ENCODE measurements around the gene KLHL25. TPM values are rescaled to one million over a fixed set of nuclear protein-coding genes. Genes with fewer than 3 reads are reported as not detected.
A peak's percentile ranks its signal among the peaks of the same experiment; 100 is the strongest.

The KLHL25 gene
- total RNA-seq, 1 donor from 2014 or later = 4.7 TPM

DNA sequence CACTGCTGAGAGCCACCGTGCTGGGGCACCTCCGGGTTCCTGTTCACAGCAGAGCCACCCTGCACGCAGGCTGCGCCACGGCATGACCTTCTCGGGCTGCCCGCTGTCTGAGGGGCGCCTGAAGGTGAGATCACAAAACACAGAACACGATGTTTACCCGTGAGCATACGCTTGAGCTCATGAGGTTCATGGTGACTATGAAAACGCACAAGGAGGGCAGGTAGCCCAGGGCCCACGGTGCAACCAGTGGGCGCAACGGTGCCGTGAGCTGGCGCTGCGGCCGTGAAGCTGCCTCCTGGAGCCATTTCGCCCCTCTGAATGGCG, 36.1 kb downstream of the KLHL25 start:
- intact Hi-C loops (cut with DNase I) = no loop called here
- DNase-seq (peak; percentile 40), ATAC-seq (no peak)
- H3K27me3 ChIP-seq = no peaks in the 10 kb centered on the region
- no peak overlapping the region for H3K27ac ChIP-seq
- no peak overlapping the region for H3K4me3 ChIP-seq
- H3K9me3 ChIP-seq = no peaks in the 10 kb centered on the region
- no peaks in the 10 kb centered on the region for H3K36me3 ChIP-seq
- H3K4me1 ChIP-seq = peaks cover 7% of the 10 kb centered on the region
- TF ChIP-seq, protein P1, sequence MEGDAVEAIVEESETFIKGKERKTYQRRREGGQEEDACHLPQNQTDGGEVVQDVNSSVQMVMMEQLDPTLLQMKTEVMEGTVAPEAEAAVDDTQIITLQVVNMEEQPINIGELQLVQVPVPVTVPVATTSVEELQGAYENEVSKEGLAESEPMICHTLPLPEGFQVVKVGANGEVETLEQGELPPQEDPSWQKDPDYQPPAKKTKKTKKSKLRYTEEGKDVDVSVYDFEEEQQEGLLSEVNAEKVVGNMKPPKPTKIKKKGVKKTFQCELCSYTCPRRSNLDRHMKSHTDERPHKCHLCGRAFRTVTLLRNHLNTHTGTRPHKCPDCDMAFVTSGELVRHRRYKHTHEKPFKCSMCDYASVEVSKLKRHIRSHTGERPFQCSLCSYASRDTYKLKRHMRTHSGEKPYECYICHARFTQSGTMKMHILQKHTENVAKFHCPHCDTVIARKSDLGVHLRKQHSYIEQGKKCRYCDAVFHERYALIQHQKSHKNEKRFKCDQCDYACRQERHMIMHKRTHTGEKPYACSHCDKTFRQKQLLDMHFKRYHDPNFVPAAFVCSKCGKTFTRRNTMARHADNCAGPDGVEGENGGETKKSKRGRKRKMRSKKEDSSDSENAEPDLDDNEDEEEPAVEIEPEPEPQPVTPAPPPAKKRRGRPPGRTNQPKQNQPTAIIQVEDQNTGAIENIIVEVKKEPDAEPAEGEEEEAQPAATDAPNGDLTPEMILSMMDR (IDR thresholded peaks at IDR 0.05) = no peak

GRCh38 chr15:85757939-85758654, 36.6 kb downstream of the KLHL25 start:
- no peak overlapping the region for H3K27ac ChIP-seq

GRCh38 chr15:85757073-85757938, 37.4 kb downstream of the KLHL25 start:
- TF ChIP-seq, protein P1 (IDR thresholded peaks at IDR 0.05) = no peak
- intact Hi-C loops (cut with DNase I) = no loop called here
- Histone ChIP-seq H3K9me3 (no peaks in the 10 kb centered on the region), H3K27ac (no peak overlapping the region), H3K27me3 (no peaks in the 10 kb centered on the region), H3K4me1 (peaks cover 7% of the 10 kb centered on the region), H3K4me3 (no peak overlapping the region), H3K36me3 (no peaks in the 10 kb centered on the region)
- DNase-seq (peak; percentile 50), ATAC-seq (no peak)

More at GRCh38 chr15:85757939-85758654, 36.6 kb downstream of the KLHL25 start:
- ATAC-seq (no peak), DNase-seq (peak; percentile 57)
- H3K4me1 ChIP-seq = peaks cover 7% of the 10 kb centered on the region
- intact Hi-C loops (cut with DNase I) = no loop called here
- H3K4me3 ChIP-seq = no peak overlapping the region
- H3K9me3 ChIP-seq = no peaks in the 10 kb centered on the region
- H3K36me3 ChIP-seq = no peaks in the 10 kb centered on the region
- TF ChIP-seq, protein P1 (IDR thresholded peaks at IDR 0.05) = no peak
- H3K27me3 ChIP-seq = no peaks in the 10 kb centered on the region

DNA sequence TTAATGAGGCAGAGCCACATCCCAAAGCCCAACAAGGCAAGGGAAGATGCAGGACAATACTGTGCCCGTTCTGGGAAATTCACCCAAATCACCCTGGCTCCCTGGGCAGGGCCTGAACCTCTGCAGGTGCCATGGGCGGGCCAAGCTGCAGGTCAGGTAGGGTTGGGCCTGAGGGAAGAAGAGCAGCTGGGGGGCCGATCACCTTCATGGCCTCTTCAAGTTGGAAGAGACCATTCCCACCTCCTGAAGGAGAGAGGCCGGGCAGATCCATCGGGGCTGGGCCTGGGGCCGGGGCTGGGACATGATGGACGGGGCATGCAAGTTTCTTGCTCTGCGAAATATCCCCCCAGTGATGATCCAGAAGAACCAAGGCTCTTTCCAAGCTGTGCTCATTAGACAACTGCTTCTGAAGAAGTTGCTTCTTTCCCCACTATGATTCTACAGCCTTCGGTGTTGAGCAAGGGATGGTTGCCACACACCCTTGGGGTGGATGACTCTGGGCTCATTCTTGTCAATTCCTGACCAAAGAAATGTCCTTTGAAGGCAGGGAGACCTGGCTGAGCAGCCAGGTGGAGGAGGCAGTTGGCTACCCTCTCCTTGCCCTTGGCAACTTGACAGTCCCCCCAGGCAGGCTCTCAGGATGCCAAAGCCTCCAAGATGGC, 38.2 kb downstream of the KLHL25 start:
- Histone ChIP-seq H3K4me1 (peaks cover 7% of the 10 kb centered on the region), H3K27ac (no peak overlapping the region), H3K36me3 (no peaks in the 10 kb centered on the region), H3K9me3 (no peaks in the 10 kb centered on the region), H3K4me3 (no peak overlapping the region), H3K27me3 (no peaks in the 10 kb centered on the region)
- no peak for ATAC-seq
- intact Hi-C loops (cut with DNase I) = no loop called here
- TF ChIP-seq, protein P1 (IDR thresholded peaks at IDR 0.05) = no peak
- DNase-seq = no peak

DNA sequence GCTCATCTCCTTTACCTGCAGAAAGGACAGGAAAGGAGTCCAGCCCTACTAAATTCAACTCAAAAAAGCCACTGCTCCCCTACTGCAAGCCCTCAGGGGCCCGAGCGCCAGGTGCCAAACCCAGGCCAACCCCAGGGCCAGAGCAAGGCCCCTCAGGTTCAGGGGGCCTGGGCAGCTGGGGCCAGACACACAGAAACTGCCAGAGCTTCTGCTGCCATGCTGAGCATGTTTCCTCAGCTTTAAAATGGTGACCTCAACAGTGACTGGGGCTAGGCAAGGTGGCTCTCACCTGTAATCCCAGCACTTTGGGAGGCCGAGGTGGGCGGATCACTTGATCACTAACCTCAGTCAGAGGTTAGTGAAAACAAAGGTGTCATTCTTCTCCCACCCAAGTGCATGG, 38.8 kb downstream of the KLHL25 start:
- no peak for DNase-seq
- no peaks in the 10 kb centered on the region for H3K36me3 ChIP-seq
- TF ChIP-seq, protein P1 (IDR thresholded peaks at IDR 0.05) = no peak
- no peak overlapping the region for H3K4me3 ChIP-seq
- intact Hi-C loops (cut with DNase I) = no loop called here
- H3K4me1 ChIP-seq = peaks cover 13% of the 10 kb centered on the region
- no peak overlapping the region for H3K27ac ChIP-seq
- H3K9me3 ChIP-seq = no peaks in the 10 kb centered on the region
- no peak for ATAC-seq
- H3K27me3 ChIP-seq = no peaks in the 10 kb centered on the region

Data from upper lobe of right lung (tissue), 1 donor.